Upper lobe of left lung (tissue), 6 donors: ENCODE results near the gene KRT32. TPM values are rescaled to one million over a fixed set of nuclear protein-coding genes. Genes with fewer than 3 reads are reported as not detected.

Experiments used
- ATAC-seq, 2 donors: fragments of 200-7000 bp; cut with Tn5 transposase; one replicate each; pipeline ENCODE4 v1.9.1; 2022; ENCODE audit warnings: mild to moderate bottlenecking in 2 of 2, moderate library complexity in 2 of 2; ENCODE audit not compliant: low FRiP score in 2 of 2
- DNase-seq, 2 donors: peaks; one replicate each; pipeline ENCODE4 v3.0.0-alpha.2; 2019 to 2020
- H3K27ac ChIP-seq, 4 donors: fragments of 200-600 bp; sonication (generic); one replicate each; pipeline ENCODE4 v1.5.1; 2016 to 2019
- H3K27me3 ChIP-seq, 4 donors: fragments of 200-600 bp; sonication (generic); one replicate each; pipeline ENCODE4 v1.5.1; 2017 to 2019
- H3K36me3 ChIP-seq, 4 donors: fragments of 200-600 bp; sonication (generic); one replicate each; pipeline ENCODE4 v1.5.1; 2016 to 2019
- H3K4me1 ChIP-seq, 4 donors: fragments of 200-600 bp; sonication (generic); one replicate each; pipeline ENCODE4 v1.5.1; 2018 to 2019
- H3K4me3 ChIP-seq, 4 donors: fragments of 200-600 bp; sonication (generic); one replicate each; pipeline ENCODE4 v1.5.1; 2017 to 2019; ENCODE audit warnings: mild to moderate bottlenecking in 2 of 4, moderate library complexity in 1 of 4
- H3K9me3 ChIP-seq, 4 donors: fragments of 200-600 bp; sonication (generic); one replicate each; pipeline ENCODE4 v1.5.1; 2018 to 2019
- CTCF ChIP-seq, 6 experiments: fragments of 450-650 bp in 4 of 6; fragments of 200-600 bp in 2 of 6; sonication (generic) in 2 of 6; IDR thresholded peaks; one replicate each; pipeline ENCODE4 v1.5.1; 2016 to 2019; ENCODE audit warnings: antibody characterized with exemption in 6 of 6
- EP300 ChIP-seq, 4 donors: sonication (generic); formaldehyde crosslinking; IDR thresholded peaks; one replicate each; pipeline ENCODE4 v1.5.1; 2017; ENCODE audit warnings: antibody characterized with exemption in 4 of 4, control low read depth in 2 of 4
- POLR2A ChIP-seq, 4 donors: fragments of 450-650 bp; IDR thresholded peaks; one replicate each; pipeline ENCODE4 v1.5.1; 2016 to 2017; ENCODE audit warnings: antibody characterized with exemption in 4 of 4, mild to moderate bottlenecking in 2 of 4
- POLR2AphosphoS5 ChIP-seq, 2 donors: sonication (generic); formaldehyde crosslinking; IDR thresholded peaks; one replicate each; pipeline ENCODE4 v1.5.1; 2017; ENCODE audit warnings: antibody characterized with exemption in 2 of 2
- WGBS, 2 donors: methylation state at CpG; one replicate each; pipeline ENCODE4 v1.1.5; 2017 to 2018; 5-methylcytosine and 5-hydroxymethylcytosine counted together
- total RNA-seq, 6 donors: library from RNA; depleted of rRNA in 4 of 6; stranded (reverse); fragments of >200 nt in 4 of 6; gene quantifications; one replicate each; pipeline versions ENCODE4 v1.1.0 to v1.2.1, GENCODE V29; 2016 to 2021
- donor health status: DM: no; HTN: no; CAD: no; lungs with moderate emphysema.
- donor health status: DM: no; HTN: yes; CAD: no; lungs with severe emphysema.

Gene KRT32
- total RNA-seq, 6 donors from 2014 or later, result not detected

GRCh38 chr17:41442739-41443138 lies 24.4 kb downstream of the KRT32 start:
- DNase-seq, result no peak
- no peaks in the 10 kb centered on the region for H3K36me3 ChIP-seq
- TF ChIP-seq POLR2AphosphoS5 (IDR thresholded peaks at IDR 0.05) (no peak), CTCF (IDR thresholded peaks at IDR 0.05) (no peak), EP300 (IDR thresholded peaks at IDR 0.05) (no peak), POLR2A (IDR thresholded peaks at IDR 0.05) (no peak)
- no peaks in the 10 kb centered on the region for H3K27me3 ChIP-seq
- no peak overlapping the region for H3K27ac ChIP-seq
- WGBS, 2 donors, result 86 to 87% methylated on average over 4 of the region's 4 CpGs
- H3K9me3 ChIP-seq, result no peaks in the 10 kb centered on the region
- no peaks in the 10 kb centered on the region for H3K4me1 ChIP-seq
- no peak for ATAC-seq
- H3K4me3 ChIP-seq, result no peak overlapping the region

GRCh38 chr17:41440531-41441033 lies 26.6 kb downstream of the KRT32 start, which contains the start of gene KRT38:
KRT38 (minus strand) TSS chr17:41440983; CDS start chr17:41440921, 62 bp downstream.
- H3K9me3 ChIP-seq, result no peaks in the 10 kb centered on the region
- 94 to 97% methylated on average over 4 to 10 of the region's 10 CpGs for WGBS, 2 donors
- H3K4me1 ChIP-seq, result no peaks in the 10 kb centered on the region
- no peak for TF ChIP-seq POLR2A (IDR thresholded peaks at IDR 0.05)
- TF ChIP-seq CTCF (IDR thresholded peaks at IDR 0.05), result no peak
- TF ChIP-seq POLR2AphosphoS5 (IDR thresholded peaks at IDR 0.05), result no peak
- TF ChIP-seq EP300 (IDR thresholded peaks at IDR 0.05), result no peak
- DNase-seq (peak in 1 of 2 donors; percentile 51), ATAC-seq (no peak)
- no peak within 1 kb of the TSS for H3K4me3 ChIP-seq
- no peaks in the 10 kb centered on the region for H3K36me3 ChIP-seq
- no peak within 1 kb of the TSS for H3K27ac ChIP-seq
- no peaks in the 10 kb centered on the region for H3K27me3 ChIP-seq

DNA sequence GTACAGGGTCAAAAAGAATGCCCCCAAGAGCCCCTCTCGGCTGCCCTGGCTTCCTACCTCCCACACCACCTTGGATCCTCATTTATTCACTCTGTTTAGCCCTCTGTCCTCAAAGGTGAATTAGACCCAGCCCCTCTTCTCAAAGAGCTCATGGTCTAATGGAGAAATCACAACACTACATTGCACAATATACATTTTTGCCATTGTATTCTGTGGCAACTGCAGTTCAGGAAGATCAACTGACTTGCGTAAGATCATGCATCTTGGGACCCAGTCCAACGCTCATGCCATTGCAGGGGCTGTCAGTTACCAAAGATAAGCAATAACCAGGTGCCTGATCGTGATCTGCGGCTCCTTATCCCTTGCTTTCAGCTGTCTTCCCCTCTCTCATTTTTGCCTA lies 27.8 kb downstream of the KRT32 start:
- 81 to 82% methylated on average over 4 of the region's 5 CpGs for WGBS, 2 donors
- no peaks in the 10 kb centered on the region for H3K9me3 ChIP-seq
- no peaks in the 10 kb centered on the region for H3K36me3 ChIP-seq
- DNase-seq (no peak), ATAC-seq (no peak)
- no peaks in the 10 kb centered on the region for H3K4me1 ChIP-seq
- TF ChIP-seq CTCF (IDR thresholded peaks at IDR 0.05) (no peak), EP300 (IDR thresholded peaks at IDR 0.05) (no peak), POLR2A (IDR thresholded peaks at IDR 0.05) (no peak), POLR2AphosphoS5 (IDR thresholded peaks at IDR 0.05) (no peak)
- H3K27me3 ChIP-seq, result no peaks in the 10 kb centered on the region
- no peak overlapping the region for H3K27ac ChIP-seq
- no peak overlapping the region for H3K4me3 ChIP-seq

DNA sequence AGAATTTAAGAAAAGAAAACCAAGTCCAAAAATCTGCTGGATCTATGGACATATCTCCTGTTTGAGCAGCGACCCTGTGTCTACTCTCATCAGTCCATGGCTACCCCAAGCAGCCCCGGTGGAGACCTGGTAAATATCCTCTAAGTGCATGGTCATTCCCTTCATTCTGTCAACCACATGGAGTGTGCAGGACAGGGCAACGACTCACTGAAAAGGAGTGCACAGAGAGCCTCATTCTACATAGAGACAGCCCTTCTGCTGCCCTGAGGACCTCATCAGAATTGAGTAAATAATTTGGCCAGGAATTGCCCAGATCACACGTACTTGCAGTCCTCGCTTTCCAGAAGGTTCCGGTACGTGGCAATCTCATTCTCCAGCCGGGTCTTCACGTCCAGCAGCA lies 29.4 kb downstream of the KRT32 start:
- no peaks in the 10 kb centered on the region for H3K9me3 ChIP-seq
- 82 to 89% methylated on average over 9 of the region's 9 CpGs for WGBS, 2 donors

More for the DNA sequence above, 29.4 kb downstream of the KRT32 start:
- Histone ChIP-seq H3K27me3 (no peaks in the 10 kb centered on the region), H3K36me3 (no peaks in the 10 kb centered on the region), H3K4me3 (no peak overlapping the region), H3K27ac (no peak overlapping the region), H3K4me1 (no peaks in the 10 kb centered on the region)
- TF ChIP-seq POLR2AphosphoS5 (IDR thresholded peaks at IDR 0.05) (no peak), CTCF (IDR thresholded peaks at IDR 0.05) (no peak), EP300 (IDR thresholded peaks at IDR 0.05) (no peak), POLR2A (IDR thresholded peaks at IDR 0.05) (no peak)
- DNase-seq (no peak), ATAC-seq (no peak)
